Esophagus muscularis mucosa (tissue), 3 donors: ENCODE results near the gene EPB42.

Source experiments
- POLR2A ChIP-seq: fragments of 450-650 bp; IDR thresholded peaks from one replicate; pipeline ENCODE4 v1.6.1; 2017; ENCODE audit warnings: antibody characterized with exemption, moderate library complexity, mild to moderate bottlenecking, low read depth
- TF ChIP-seq, protein P1 (sequence below), 3 experiments: fragments of 200-600 bp in 2 of 3; fragments of 450-650 bp in 1 of 3; sonication (generic) in 2 of 3; IDR thresholded peaks; one replicate each; pipeline ENCODE4 v1.5.1; 2017 to 2019; ENCODE audit warnings: antibody characterized with exemption in 3 of 3, mild to moderate bottlenecking in 2 of 3, moderate library complexity in 1 of 3

DNA sequence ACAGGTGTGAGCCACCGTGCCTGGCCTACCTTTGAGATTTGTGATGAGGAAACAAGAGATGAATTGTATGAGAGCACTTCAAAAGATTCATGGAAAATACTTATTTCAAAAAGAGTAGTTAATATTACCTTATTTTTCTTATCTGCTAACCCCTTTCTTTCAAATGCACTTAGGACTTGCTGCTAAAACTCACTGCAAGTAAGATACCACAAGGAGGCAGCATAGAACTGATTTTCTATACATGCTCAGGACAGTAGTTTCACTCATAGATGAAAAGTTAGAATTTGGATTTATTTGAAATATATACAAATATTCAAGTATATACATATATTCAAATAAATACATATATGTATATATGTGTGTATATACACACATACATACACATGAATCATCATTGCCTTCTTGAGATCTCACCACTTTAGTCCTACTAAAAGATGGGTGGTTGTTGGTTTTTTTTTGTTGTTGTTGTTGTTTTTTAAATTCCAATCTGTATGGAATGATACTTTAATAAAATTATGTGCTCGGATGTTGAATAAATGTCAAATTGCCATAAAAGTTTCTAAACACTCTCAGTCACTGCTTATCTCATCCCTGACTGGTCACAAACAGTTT lies 33.2 kb downstream of the EPB42 start:
- TF ChIP-seq, protein P1, sequence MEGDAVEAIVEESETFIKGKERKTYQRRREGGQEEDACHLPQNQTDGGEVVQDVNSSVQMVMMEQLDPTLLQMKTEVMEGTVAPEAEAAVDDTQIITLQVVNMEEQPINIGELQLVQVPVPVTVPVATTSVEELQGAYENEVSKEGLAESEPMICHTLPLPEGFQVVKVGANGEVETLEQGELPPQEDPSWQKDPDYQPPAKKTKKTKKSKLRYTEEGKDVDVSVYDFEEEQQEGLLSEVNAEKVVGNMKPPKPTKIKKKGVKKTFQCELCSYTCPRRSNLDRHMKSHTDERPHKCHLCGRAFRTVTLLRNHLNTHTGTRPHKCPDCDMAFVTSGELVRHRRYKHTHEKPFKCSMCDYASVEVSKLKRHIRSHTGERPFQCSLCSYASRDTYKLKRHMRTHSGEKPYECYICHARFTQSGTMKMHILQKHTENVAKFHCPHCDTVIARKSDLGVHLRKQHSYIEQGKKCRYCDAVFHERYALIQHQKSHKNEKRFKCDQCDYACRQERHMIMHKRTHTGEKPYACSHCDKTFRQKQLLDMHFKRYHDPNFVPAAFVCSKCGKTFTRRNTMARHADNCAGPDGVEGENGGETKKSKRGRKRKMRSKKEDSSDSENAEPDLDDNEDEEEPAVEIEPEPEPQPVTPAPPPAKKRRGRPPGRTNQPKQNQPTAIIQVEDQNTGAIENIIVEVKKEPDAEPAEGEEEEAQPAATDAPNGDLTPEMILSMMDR (IDR thresholded peaks at IDR 0.05) = peak; percentile 52 to 67 (median 58)
- no peak for TF ChIP-seq POLR2A
